Transverse colon (tissue), 4 donors: ENCODE data around the gene HEBP1. TPM values are rescaled to one million over a fixed set of nuclear protein-coding genes. Genes with fewer than 3 reads are reported as not detected.

Source experiments
- DNase-seq: peaks from one replicate; pipeline ENCODE4 v3.0.0-alpha.2; 2019
- H3K27ac ChIP-seq, 4 donors: fragments of 200-600 bp; sonication (generic); 2 replicates each; pipeline ENCODE4 v1.5.1; 2016 to 2018; ENCODE audit warnings: inconsistent platforms in 4 of 4
- H3K27me3 ChIP-seq: fragments of 200-600 bp; sonication (generic); 2 replicates; pipeline ENCODE4 v1.5.1; 2017; ENCODE audit warnings: inconsistent platforms
- H3K36me3 ChIP-seq, 4 donors: fragments of 200-600 bp; sonication (generic); 2 replicates each; pipeline ENCODE4 v1.5.1; 2017 to 2019; ENCODE audit warnings: inconsistent platforms in 4 of 4
- H3K4me1 ChIP-seq, 4 donors: fragments of 200-600 bp; sonication (generic); 2 replicates each; pipeline ENCODE4 v1.5.1; 2017 to 2020; ENCODE audit warnings: inconsistent platforms in 4 of 4
- H3K4me3 ChIP-seq, 4 donors: fragments of 200-600 bp; sonication (generic); 1 replicate in 1 of 4; 2 replicates in 3 of 4; pipeline versions ENCODE4 v1.5.1 to v1.6.1; 2017 to 2019; ENCODE audit warnings: inconsistent platforms in 4 of 4
- H3K9me3 ChIP-seq, 2 donors: fragments of 200-600 bp; sonication (generic); 2 replicates each; pipeline ENCODE4 v1.5.1; 2017 to 2019; ENCODE audit warnings: inconsistent platforms in 2 of 2
- CTCF ChIP-seq, 5 experiments: fragments of 200-600 bp in 3 of 5; fragments of 450-650 bp in 2 of 5; sonication (generic) in 3 of 5; IDR thresholded peaks; 1 replicate in 2 of 5; 2 replicates in 3 of 5; pipeline ENCODE4 v1.5.1; 2016 to 2017; ENCODE audit warnings: antibody characterized with exemption in 5 of 5, inconsistent platforms in 3 of 5, mild to moderate bottlenecking in 2 of 5, moderate library complexity in 1 of 5
- EP300 ChIP-seq: sonication (generic); formaldehyde crosslinking; IDR thresholded peaks from one replicate; pipeline ENCODE4 v1.6.1; 2017; ENCODE audit warnings: antibody characterized with exemption, low read depth
- POLR2A ChIP-seq: fragments of 450-650 bp; IDR thresholded peaks from one replicate; pipeline ENCODE4 v1.6.1; 2016; ENCODE audit warnings: antibody characterized with exemption, mild to moderate bottlenecking, moderate library complexity
- POLR2AphosphoS5 ChIP-seq, 3 donors: sonication (generic); formaldehyde crosslinking; IDR thresholded peaks; one replicate each; pipeline ENCODE4 v1.6.1; 2016; ENCODE audit warnings: antibody characterized with exemption in 3 of 3
- WGBS, 2 donors: methylation state at CpG; one replicate each; pipeline ENCODE4 v1.1.5; 2018; ENCODE audit warnings: low coverage in 1 of 2; 5-methylcytosine and 5-hydroxymethylcytosine counted together
- in situ Hi-C, 4 donors: fragments of 200-750 bp; cut with MboI; loops; one replicate each; pipeline versions ENCODE4 v1.15.0 to v1.15.1; 2017; ENCODE audit warnings: low sequenced_read_pairs in 3 of 4, low pct_ligation_motif_present in 1 of 4, low pct_unique_long_range_greater_than_20kb in 1 of 4
- intact Hi-C: fragments of 100-400 bp; cut with DNase I; formaldehyde crosslinking; loops from one replicate; pipeline ENCODE4 v1.15.1; 2023; ENCODE audit warnings: low total_unique reads
- total RNA-seq, 4 donors: library from RNA; depleted of rRNA; stranded (reverse); fragments of >200 nt; gene quantifications; one replicate each; pipeline ENCODE4 v1.1.0, GENCODE V29; 2016

The HEBP1 gene
- total RNA-seq, 4 donors from 2014 or later = 10.3 to 74.4 (median 37.4) TPM

GRCh38 chr12:12982331-12982730 is 17.7 kb downstream of the HEBP1 start:
- WGBS, 2 donors = 91 to 100% methylated on average over 1 to 2 of the region's 2 CpGs
- peaks cover 0 to 11% (median 4%) of the 10 kb centered on the region in 4 donors for H3K36me3 ChIP-seq
- no peak overlapping the region for H3K27ac ChIP-seq
- in situ Hi-C loops = loop anchor here in 3 of 4 donors (5.0 to 25.0 kb wide), 4 partner anchors 68 to 148 kb away; no protein-coding TSS in a partner anchor
- TF ChIP-seq POLR2A = no peak
- no peak for TF ChIP-seq CTCF (IDR thresholded peaks at IDR 0.05)
- no peak for TF ChIP-seq POLR2AphosphoS5 (IDR thresholded peaks at IDR 0.05)
- no peak for TF ChIP-seq EP300
- no peaks in the 10 kb centered on the region for H3K27me3 ChIP-seq
- intact Hi-C loops = loop anchor here (5.0 kb wide), 1 partner anchor 65 kb away; no protein-coding TSS in a partner anchor
- no peak overlapping the region for H3K4me3 ChIP-seq
- DNase-seq = no peak
- no peaks in the 10 kb centered on the region for H3K9me3 ChIP-seq
- H3K4me1 ChIP-seq = peaks cover 0 to 15% (median 3%) of the 10 kb centered on the region in 4 donors

GRCh38 chr12:12979731-12980259 is 20.3 kb downstream of the HEBP1 start:
- no peak overlapping the region for H3K4me3 ChIP-seq
- WGBS, 2 donors = 43 to 71% methylated on average over 4 of the region's 4 CpGs
- no peak for DNase-seq
- H3K9me3 ChIP-seq = no peaks in the 10 kb centered on the region
- TF ChIP-seq POLR2AphosphoS5 (IDR thresholded peaks at IDR 0.05) (peak in 1 of 3 donors; percentile 16), POLR2A (no peak), EP300 (no peak), CTCF (IDR thresholded peaks at IDR 0.05) (no peak)
- H3K27me3 ChIP-seq = no peaks in the 10 kb centered on the region
- in situ Hi-C loops (loop anchor here in 3 of 4 donors (5.0 to 25.0 kb wide), 4 partner anchors 65 to 145 kb away; no protein-coding TSS in a partner anchor), intact Hi-C loops (loop anchor here (5.0 kb wide), 1 partner anchor 62 kb away; no protein-coding TSS in a partner anchor)
- H3K36me3 ChIP-seq = peaks cover 0 to 7% (median under 1%) of the 10 kb centered on the region in 4 donors
- H3K27ac ChIP-seq = peak overlapping the region; percentile 28 to 58 (median 39)
- peaks cover 0 to 18% (median 5%) of the 10 kb centered on the region in 4 donors for H3K4me1 ChIP-seq

- peak overlapping the region; percentile 28 to 58 (median 46) for H3K27ac ChIP-seq
- no peaks in the 10 kb centered on the region for H3K27me3 ChIP-seq
- in situ Hi-C loops (loop anchor here in 1 of 4 donors (25.0 kb wide), 1 partner anchor 142 kb away; no protein-coding TSS in a partner anchor), intact Hi-C loops (no loop called here)
- no peak for TF ChIP-seq CTCF (IDR thresholded peaks at IDR 0.05)
- no peak for TF ChIP-seq POLR2A
- no peak for TF ChIP-seq POLR2AphosphoS5 (IDR thresholded peaks at IDR 0.05)
- no peak for TF ChIP-seq EP300
- no peaks in the 10 kb centered on the region for H3K9me3 ChIP-seq
- DNase-seq = no peak
- peaks cover 0 to 18% (median 5%) of the 10 kb centered on the region in 4 donors for H3K4me1 ChIP-seq
- WGBS, 2 donors = 73 to 86% methylated on average over 3 to 4 of the region's 4 CpGs
- H3K4me3 ChIP-seq = no peak overlapping the region
- peaks cover 0 to 14% (median 4%) of the 10 kb centered on the region in 4 donors for H3K36me3 ChIP-seq
These were observed 20.9 kb downstream of the HEBP1 start for GRCh38 chr12:12979126-12979525.

GRCh38 chr12:12977231-12977630 is 22.8 kb downstream of the HEBP1 start:
- Histone ChIP-seq H3K27me3 (no peaks in the 10 kb centered on the region), H3K9me3 (peaks cover 0 to 8% of the 10 kb centered on the region in 2 donors), H3K4me3 (no peak overlapping the region), H3K36me3 (peaks cover 0 to 33% (median 10%) of the 10 kb centered on the region in 4 donors), H3K4me1 (peaks cover 0 to 18% (median 4%) of the 10 kb centered on the region in 4 donors), H3K27ac (peak overlapping the region in 3 of 4 donors; percentile 17 to 45 (median 30))
- TF ChIP-seq POLR2A (no peak), POLR2AphosphoS5 (IDR thresholded peaks at IDR 0.05) (no peak), EP300 (no peak), CTCF (IDR thresholded peaks at IDR 0.05) (no peak)
- intact Hi-C loops = no loop called here
- no peak for DNase-seq
- in situ Hi-C loops = loop anchor here in 1 of 4 donors (25.0 kb wide), 1 partner anchor 140 kb away; no protein-coding TSS in a partner anchor
- WGBS, 2 donors = 91 to 94% methylated on average over 3 to 4 of the region's 4 CpGs
